NCI-H345 (cell line): ENCODE measurements around the gene LENG8.
"Not testable (repeated sequence)": the region's sequence is repeated elsewhere in the genome, so short reads cannot be mapped to it uniquely, and the experiment has no call there.

Source experiments
- DNase-seq: peaks from one replicate; lab custom pipeline; 2025; lab: John Stamatoyannopoulos, UW

LENG8 gene

DNA sequence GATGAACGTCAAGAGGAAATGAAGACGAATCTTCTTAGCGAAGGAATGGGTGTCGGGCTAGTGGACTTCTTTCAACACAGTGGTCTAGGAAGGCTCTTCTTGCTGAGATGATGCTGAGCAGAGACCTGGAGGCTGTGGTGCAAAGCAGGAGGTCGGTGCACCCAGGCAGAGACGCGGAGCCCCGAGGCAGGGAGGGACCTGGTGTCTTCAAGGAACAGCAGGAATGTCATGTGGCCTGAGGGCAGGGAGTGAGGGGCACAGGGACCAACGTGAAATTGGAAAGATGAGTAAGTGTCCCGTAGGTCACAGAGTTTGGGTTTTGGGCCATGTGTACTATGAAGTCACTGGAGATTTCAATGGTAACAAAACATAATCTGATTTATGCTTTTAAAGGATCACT, 35.5 kb downstream of the LENG8 start:
- no peak for DNase-seq

DNA sequence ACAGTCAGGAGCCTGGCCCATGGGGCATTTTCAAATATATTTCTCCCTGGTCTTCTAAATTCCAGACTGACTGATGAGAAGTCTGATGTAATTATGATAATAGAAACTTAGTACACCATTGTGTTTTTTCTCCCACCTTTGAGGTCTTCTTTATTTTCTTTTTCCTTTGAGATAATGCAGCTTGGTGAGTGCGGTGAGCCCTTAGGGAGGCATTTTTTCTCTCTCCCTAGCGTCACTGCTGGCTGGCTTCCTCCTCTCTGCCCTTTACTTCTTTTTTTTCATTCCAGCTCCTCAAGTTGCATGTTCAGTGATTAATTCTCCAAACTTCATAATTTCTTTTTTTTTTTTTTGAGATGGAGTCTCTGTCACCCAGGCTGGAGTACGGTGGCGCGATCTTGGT, 36.9 kb downstream of the LENG8 start:
- DNase-seq, result no peak

DNA sequence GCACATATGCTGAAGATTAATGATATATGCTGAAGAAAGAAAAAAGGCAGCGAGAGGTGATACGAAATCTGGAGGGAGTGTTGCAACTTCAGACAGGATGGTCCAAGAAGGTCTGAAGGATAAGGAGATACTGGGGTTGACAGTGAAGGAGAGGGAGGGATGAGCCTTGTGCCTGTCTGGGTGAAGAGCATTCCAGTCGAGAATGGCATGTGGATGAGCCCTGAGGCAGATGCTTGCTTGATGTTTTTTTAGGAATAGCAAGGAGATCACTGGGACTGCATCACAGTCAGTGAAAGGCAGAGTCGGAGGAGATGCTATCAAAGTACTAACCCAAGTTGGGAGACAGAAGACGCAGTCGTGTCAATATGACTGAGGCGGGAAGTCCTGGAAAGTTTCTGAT, 40.3 kb downstream of the LENG8 start:
- DNase-seq, result no peak

DNA sequence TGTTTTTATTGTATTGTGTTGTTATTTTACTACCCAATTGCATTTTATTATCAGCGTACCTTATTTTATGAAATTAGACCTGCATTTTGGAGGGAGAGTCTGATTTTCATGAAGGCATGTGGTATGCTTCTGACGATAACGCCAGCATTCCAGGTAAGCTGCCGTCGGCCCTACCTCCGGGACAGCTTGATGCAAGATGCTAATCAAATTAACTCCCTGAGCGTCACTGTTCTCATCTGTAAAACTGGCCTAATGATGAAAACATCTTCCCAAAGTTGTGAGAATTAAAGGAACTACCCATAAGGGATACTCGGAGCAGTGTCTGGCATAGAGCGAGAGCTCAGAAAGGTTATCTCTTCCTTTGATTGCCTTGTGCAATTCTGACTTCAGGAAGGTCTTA, 40.8 kb downstream of the LENG8 start:
- DNase-seq, result no peak

DNA sequence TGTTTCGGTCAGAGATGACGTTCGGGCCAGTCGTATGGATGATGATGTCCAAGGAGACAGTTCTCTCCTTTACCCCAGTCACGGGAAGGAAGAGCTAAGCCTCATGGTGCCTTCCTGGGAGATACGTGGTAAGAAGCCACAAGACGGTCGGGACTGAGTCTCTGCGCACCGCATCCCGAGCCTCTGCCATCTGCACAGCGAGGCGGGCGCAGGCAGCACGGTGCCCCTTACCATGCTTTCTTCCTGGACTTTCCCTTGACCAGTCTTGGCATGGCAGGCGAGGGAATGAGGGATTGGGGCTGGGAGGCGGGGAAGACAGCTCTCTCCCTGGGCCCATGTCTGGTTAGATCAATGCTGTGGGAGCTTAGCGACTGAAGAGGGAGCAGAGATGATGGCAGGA, 43.6 kb downstream of the LENG8 start:
- DNase-seq, result no peak

DNA sequence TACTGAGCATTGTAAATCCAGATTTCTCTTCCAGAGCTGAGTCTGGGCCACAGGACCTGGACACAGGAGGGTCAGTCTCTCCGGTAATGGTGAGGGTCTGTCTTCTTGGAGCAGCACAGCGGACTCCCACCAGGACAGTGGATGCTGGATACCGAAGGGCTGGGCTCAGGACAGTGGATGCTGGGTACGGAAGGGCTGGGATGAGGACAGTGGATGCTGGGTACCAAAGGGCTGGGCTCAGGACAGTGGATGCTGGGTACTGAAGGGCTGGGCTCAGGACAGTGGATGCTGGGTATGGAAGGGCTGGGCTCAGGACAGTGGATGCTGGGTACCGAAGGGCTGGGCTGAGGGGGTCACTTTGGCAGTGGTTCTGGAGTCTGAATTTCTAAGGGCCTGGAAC, 44.1 kb downstream of the LENG8 start:
- DNase-seq, result not testable (repeated sequence)

DNA sequence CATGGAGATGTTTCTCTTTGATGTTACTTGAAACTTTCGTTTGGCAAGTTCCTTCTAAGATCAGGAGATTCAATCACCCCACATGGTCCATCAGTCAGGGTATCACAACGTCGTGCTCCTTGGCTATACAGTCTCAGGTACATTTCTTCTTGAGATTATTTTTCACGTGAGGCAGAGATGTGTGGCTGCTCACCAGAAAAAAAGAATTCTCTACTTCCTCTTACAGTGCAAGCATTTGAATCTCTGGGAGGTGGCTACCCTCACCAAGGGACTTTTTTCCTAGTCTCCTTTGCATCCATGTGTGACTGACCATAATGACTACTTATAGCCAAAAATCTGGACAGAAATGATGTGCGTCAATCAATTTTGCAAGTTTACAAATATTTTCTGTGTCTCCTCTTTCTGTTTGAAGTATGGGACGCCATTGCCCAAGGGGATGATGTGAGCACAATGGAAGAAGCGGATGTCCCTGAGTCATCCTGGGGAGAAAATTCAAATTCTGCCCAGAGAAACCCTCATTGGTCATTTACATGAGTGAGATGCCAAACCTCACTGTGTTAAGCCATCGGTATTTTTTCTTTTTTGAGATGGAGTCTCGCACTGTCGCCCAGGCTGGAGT, 45.1 kb downstream of the LENG8 start:
- DNase-seq, result no peak

DNA sequence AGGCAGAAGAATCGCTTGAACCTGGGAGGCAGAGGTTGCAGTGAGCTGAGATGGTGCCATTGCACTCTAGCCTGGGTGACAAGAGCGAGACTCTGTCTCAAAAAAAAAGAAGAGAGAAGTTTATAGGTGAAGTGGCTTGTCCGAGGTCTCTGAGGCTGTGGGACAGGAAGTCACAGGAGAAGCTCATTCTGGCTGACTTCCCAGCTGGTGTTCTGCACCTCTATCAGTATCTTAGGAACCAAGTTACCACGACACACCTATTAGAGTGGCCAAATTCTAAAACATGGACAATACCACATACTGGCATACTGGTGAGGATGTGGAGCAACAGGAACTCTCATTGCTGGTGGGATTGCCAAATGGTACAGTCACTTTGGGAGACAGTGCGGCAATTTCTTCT, 46.3 kb downstream of the LENG8 start:
- not testable (repeated sequence) for DNase-seq

DNA sequence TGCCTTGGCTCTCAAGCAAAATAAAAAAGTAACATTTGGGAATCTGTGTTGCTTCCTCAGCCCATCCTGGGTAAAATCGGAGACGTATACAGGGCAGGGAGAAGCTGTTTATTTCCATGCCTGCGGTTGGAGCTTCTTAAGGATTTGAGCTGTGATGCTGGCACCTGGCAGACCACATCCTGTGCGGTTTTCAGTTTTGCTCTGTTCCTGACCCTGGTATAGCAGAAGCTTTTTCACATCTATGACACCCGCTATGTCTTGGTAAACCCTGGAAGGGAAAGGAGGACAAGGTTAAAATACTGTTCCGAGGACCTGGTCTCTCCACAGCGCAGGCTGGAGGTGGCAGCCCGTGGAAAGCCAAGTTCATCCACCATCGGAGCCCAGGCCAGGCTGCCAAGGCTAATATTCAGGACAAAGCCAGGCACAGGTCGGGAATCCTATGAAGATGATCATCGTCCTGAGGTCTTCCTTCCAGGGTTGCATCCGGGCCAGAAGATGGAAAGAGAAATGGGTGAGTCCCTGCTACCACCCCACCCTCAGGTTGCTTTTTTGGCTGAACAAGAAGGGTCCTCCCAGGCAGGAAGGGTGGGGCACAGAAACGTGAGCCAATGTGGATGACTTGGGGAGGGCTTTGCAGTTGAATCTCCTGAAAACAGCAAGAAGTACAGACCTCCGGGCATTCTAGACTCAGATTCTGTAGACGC, 48.9 kb downstream of the LENG8 start:
- DNase-seq, result not testable (repeated sequence)

DNA sequence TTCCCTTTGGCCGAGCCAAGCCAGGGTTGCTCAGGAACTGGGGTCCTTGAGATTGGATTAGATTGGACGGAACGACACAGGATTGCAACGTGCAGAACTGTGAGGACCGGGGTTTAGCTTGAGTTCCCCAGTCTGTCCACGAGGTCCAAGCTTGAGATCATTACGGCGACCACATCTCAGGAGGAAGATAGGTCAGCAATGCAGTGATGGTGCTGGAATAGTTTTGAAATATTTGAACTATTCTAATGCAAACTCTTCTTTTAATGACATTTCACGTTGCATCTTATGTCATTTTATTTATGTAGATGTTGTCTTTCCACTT, 49.4 kb downstream of the LENG8 start:
- DNase-seq, result not testable (repeated sequence)

DNA sequence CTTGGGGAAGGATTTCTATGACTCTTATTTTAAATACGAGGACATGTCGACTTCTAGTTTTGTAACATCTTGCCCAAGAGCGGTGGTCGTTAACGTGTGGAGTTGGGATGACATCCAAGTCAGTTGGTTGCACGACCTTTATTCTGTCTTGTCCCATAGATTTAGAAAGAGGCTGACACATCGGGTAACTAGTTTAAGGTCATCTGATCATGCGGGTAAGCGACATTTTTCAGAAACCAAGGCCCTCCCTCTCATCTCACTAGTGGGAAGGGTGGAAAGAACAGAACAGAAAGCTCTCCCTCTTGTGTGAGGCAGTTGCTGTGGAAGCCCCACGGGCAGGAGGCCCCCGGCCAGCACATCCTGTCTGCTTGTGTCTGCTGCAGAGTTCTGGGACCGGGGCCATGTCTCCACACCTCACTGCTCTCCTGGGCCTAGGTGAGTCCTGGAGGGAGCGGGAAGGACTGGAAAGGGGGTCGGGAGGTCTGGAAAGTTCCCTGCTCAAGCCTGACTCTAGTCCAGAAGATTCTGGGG, 53.6 kb downstream of the LENG8 start, which contains the start of gene LAIR2:
Gene LAIR2 (plus strand): TSS at position 314 of the 531 bp plus-strand sequence. CDS start 88 bp downstream, at position 402.
- DNase-seq, result no peak

DNA sequence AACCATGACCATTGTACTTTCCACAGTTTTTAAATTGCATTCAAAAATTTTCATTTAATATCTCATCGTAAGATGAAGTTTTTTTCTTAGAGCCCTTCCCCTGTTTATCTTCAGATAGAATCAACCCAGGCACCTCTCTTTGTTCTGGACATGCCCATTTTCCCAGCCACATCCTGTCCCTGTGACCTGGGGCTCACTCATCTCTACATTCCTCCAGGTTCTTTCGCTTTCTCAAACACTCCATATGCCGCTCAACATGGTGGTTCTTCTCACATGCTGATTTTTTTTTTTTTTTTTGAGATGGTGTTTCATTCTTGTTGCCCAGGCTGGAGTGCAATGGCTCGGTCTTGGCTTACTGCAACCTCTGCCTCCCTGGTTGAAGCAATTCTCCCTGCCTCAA, 56.5 kb downstream of the LENG8 start:
- DNase-seq, result not testable (repeated sequence)

DNA sequence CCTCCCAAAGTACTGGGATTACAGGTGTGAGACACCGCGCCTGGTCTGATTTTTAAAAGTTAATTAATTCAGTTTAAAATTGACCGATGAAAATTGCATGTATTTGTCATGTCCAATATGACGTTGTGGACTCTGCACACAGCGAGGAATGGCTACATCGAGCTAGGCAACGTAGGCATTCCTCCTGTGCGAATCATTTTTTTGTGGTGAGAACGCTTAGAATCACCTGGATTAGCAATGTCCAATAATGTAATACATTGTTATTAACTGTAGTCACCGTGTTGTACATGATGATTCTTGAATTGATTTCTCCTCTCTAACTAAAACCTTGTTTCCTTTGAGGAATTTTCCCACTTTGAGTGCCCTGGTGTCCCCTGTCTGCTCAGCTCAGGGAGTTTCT, 57.1 kb downstream of the LENG8 start:
- no peak for DNase-seq

DNA sequence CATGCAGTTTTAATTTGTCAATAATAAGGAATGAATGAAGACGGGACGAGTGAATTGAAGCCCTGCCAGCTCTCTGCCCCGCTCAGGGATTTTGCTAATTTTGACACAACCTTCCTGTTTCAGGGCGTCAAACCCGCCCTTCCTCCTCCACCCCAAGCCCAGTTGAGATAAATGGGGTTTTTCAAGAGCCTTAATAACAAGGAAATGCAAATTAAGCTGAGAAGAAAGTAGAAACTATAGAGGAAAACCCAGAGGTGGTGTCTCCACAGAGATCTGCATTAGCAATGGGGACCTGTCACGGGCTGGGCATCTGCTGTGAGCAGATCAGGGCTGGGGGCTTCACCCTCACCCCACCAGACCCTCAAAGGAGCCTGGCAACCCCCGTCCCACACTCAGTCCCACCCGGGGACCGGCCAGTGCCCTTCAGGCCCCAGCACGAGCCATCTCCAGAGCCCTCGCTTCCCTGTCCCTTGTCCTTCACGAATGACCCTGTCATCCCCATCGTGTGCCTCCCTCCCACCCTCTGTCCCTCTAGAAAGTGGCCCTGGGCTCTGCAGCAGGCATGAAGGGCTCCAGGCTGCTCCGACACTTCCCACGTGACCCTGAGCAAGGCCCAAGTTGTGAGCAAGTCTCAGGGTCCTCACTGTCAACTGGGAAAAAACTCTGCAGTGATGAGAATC, 58.2 kb downstream of the LENG8 start:
- not testable (repeated sequence) for DNase-seq

DNA sequence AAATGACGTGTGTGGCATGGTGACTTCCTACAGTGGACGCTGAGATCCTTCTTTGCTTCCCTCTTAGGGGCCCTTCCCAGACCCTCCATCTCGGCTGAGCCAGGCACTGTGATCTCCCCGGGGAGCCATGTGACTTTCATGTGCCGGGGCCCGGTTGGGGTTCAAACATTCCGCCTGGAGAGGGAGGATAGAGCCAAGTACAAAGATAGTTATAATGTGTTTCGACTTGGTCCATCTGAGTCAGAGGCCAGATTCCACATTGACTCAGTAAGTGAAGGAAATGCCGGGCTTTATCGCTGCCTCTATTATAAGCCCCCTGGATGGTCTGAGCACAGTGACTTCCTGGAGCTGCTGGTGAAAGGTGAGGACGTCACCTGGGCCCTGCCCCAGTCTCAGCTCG, 58.8 kb downstream of the LENG8 start:
- no peak for DNase-seq

DNA sequence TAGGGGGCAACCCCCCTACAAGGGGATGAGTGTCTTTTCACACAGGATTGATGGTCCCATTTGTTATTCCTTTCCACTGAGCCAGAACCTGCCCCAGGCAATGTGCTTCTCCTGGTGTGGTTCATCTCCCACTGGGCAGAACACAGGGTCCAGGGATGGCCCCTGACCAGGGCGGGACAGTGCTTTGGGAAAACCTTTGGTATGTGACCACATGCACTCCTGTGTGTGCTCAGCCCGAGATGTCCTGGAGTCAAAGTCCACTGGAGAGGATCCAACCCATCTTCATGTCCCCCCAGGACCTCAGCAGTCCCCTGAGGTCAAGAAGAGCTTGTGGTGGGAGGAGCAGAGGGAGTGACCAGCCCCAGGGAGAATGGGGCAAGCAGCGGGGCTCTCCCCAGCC, 59.5 kb downstream of the LENG8 start:
- not testable (repeated sequence) for DNase-seq

DNA sequence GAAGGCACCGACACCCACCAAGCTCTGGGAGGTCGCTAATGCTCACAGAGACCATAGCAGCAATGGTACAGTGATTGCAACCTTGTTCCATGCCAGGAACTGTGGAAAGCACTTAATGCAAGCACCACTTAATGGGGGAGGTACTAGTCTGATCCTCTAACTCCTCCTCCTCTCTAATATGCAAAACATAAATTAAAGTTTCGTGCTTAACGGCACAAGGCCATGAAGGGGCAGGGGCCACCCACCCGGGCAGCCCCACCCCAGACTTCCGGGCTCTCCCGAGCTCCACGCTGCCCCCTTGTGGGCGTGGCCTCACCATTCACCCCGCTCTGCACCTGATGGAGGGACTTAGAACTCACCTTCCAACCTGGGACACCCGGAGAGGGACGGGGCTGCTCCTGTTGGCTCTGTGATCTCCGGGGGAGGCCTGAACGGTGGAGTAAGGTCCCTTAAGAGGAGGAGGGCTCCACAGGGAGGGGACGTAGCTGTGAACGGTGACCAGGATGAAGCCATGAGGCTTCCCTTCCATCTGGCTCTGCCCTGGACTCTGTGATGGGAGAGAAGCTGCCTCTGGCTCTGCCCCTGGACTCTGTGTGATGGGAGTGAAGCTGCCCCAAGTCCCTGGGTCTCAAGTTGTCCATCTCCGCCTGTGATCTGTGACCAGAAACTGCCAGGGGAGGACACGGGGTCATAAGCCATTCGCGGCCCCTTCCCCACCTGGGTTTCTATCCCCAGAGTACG, 60.4 kb downstream of the LENG8 start:
- DNase-seq, result not testable (repeated sequence)
